HCT116 (cell line): ENCODE data around the gene TRMT11. TPM values are rescaled to one million over a fixed set of nuclear protein-coding genes. Genes with fewer than 3 reads are reported as not detected.

ENCODE experiments used
- ATAC-seq: fragments of 200-7000 bp; cut with Tn5 transposase; 2 replicates; pipeline ENCODE4 v1.9.1; 2020; ENCODE audit warnings: mild to moderate bottlenecking, moderate library complexity
- BruUV-seq: library from RNA; stranded (reverse); fragments of 400-500 nt; replicated peaks from 2 replicates; lab custom pipeline; 2021; lab: Mats Ljungman, UMichigan
- CTCF ChIA-PET: fragments of 300-600 bp; sonication (Branson Sonifier 250); formaldehyde crosslinking; loops from one replicate; lab custom pipeline; 2021; ENCODE audit warnings: antibody characterized with exemption; lab: Charles Lee
- POLR2A ChIA-PET: fragments of 300-600, 350-600 bp; sonication (Branson Sonifier 250); formaldehyde crosslinking; loops from one replicate; lab custom pipeline; 2021; ENCODE audit warnings: antibody characterized with exemption; lab: Charles Lee
- RAD21 ChIA-PET, 2 experiments: fragments of 300-600 bp; sonication (Branson Sonifier 250); formaldehyde crosslinking; loops; one replicate each; lab custom pipeline; 2023; ENCODE audit warnings: low total read pairs in 2 of 2; ENCODE audit not compliant: uncharacterized antibody in 2 of 2, unreplicated experiment in 2 of 2, low non-redundant PET in 1 of 2; lab: Charles Lee
- DNase-seq: peaks from one replicate; pipeline ENCODE4 v3.0.0-alpha.2; 2010; ENCODE audit warnings: low read depth, low spot score
- H2AFZ ChIP-seq: fragments of 200-600 bp; shearing (Covaris generic), sonication (generic); 2 replicates; pipeline ENCODE4 v1.6.1; 2017; ENCODE audit warnings: low read depth, mixed run types, mixed read lengths, antibody characterized with exemption, low read length; ENCODE audit not compliant: poor library complexity, severe bottlenecking
- H3K27ac ChIP-seq: 2 replicates; pipeline ENCODE4 v1.5.1; 2012; ENCODE audit warnings: low read depth, low read length
- H3K27me3 ChIP-seq: fragments of 200-600 bp; sonication (generic); 2 replicates; pipeline ENCODE4 v1.6.1; 2016; ENCODE audit warnings: mixed run types, low read length, mixed read lengths; ENCODE audit not compliant: insufficient read depth
- H3K36me3 ChIP-seq, 2 experiments: fragments of 200-500 bp in 1 of 2; fragments of 200-600 bp in 1 of 2; sonication (Bioruptor generic) in 1 of 2; sonication (generic) in 1 of 2; 2 replicates each; pipeline versions ENCODE4 v1.5.1 to v1.6.1; 2014 to 2016; ENCODE audit warnings: low read length in 2 of 2, inconsistent platforms in 1 of 2, mixed read lengths in 1 of 2, mixed run types in 1 of 2; ENCODE audit not compliant: insufficient read depth in 2 of 2, control insufficient read depth in 1 of 2
- H3K4me1 ChIP-seq, 2 experiments: fragments of 200-600 bp in 1 of 2; sonication (generic) in 1 of 2; 2 replicates each; pipeline versions ENCODE4 v1.5.1 to v1.6.1; 2012 to 2017; ENCODE audit warnings: low read length in 2 of 2, inconsistent platforms in 1 of 2, mild to moderate bottlenecking in 1 of 2, mixed read lengths in 1 of 2, mixed run types in 1 of 2, moderate library complexity in 1 of 2; ENCODE audit not compliant: insufficient read depth in 2 of 2, control insufficient read depth in 1 of 2
- H3K4me2 ChIP-seq: fragments of 200-600 bp; sonication (generic); 2 replicates; pipeline ENCODE4 v1.6.1; 2017; ENCODE audit warnings: mixed run types, low read length, mixed read lengths
- H3K4me3 ChIP-seq, 2 experiments: fragments of 200-600 bp in 1 of 2; sonication (generic) in 1 of 2; replicated peaks in 1 of 2; 2 replicates each; pipeline ENCODE4 v1.5.1; 2011 to 2016; ENCODE audit warnings: low read length in 2 of 2, control low read depth in 1 of 2, low read depth in 1 of 2, mild to moderate bottlenecking in 1 of 2, mixed read lengths in 1 of 2, mixed run types in 1 of 2
- H3K79me2 ChIP-seq: fragments of 200-600 bp; sonication (generic); 2 replicates; pipeline ENCODE4 v1.6.1; 2017; ENCODE audit warnings: mild to moderate bottlenecking, mixed run types, low read length, moderate library complexity, mixed read lengths; ENCODE audit not compliant: insufficient read depth
- H3K9ac ChIP-seq: fragments of 200-600 bp; sonication (generic); 2 replicates; pipeline ENCODE4 v1.6.1; 2016; ENCODE audit warnings: low read length, mixed read lengths
- H3K9me2 ChIP-seq: fragments of 200-600 bp; sonication (generic), shearing (Covaris generic); 2 replicates; pipeline ENCODE4 v1.6.1; 2017; ENCODE audit warnings: mixed run types, mild to moderate bottlenecking, moderate library complexity; ENCODE audit not compliant: insufficient read depth
- H3K9me3 ChIP-seq, 2 experiments: fragments of 200-500 bp in 1 of 2; fragments of 200-600 bp in 1 of 2; sonication (Bioruptor generic) in 1 of 2; sonication (generic) in 1 of 2; 2 replicates each; pipeline ENCODE4 v1.6.1; 2014 to 2017; ENCODE audit warnings: low read length in 2 of 2, mixed read lengths in 2 of 2, inconsistent platforms in 1 of 2, low read depth in 1 of 2, mild to moderate bottlenecking in 1 of 2, mixed run types in 1 of 2, moderate library complexity in 1 of 2; ENCODE audit not compliant: control insufficient read depth in 1 of 2, insufficient read depth in 1 of 2
- H4K20me1 ChIP-seq: fragments of 200-600 bp; sonication (generic), shearing (Covaris generic); 2 replicates; pipeline ENCODE4 v1.6.1; 2017; ENCODE audit warnings: mixed run types, mild to moderate bottlenecking, moderate library complexity; ENCODE audit not compliant: insufficient read depth
- CBX3 ChIP-seq: IDR thresholded peaks from 2 replicates; pipeline ENCODE4 v1.6.1; 2012; ENCODE audit warnings: low read depth
- CEBPB ChIP-seq: IDR thresholded peaks from 2 replicates; pipeline ENCODE4 v1.6.1; 2012; ENCODE audit warnings: low read depth
- CTCF ChIP-seq, 3 experiments: fragments of 200-600 bp in 1 of 3; sonication (generic) in 1 of 3; IDR thresholded peaks in 2 of 3; conservative IDR thresholded peaks in 1 of 3; 2 replicates each; pipeline ENCODE4 v1.5.1; 2012 to 2017; ENCODE audit warnings: low read depth in 2 of 3, low read length in 2 of 3, antibody characterized with exemption in 1 of 3, borderline replicate concordance in 1 of 3, control low read depth in 1 of 3, mild to moderate bottlenecking in 1 of 3, mixed read lengths in 1 of 3, mixed run types in 1 of 3, moderate library complexity in 1 of 3; ENCODE audit not compliant: insufficient read depth in 1 of 3
- EGR1 ChIP-seq: IDR thresholded peaks from 2 replicates; pipeline ENCODE4 v1.6.1; 2012; ENCODE audit warnings: low read depth
- ELF1 ChIP-seq: IDR thresholded peaks from 2 replicates; pipeline ENCODE4 v1.6.1; 2012; ENCODE audit warnings: low read depth, borderline replicate concordance
- EZH2 ChIP-seq: fragments of 200-600 bp; sonication (generic); IDR thresholded peaks from 2 replicates; pipeline ENCODE4 v1.6.1; 2017; ENCODE audit warnings: antibody characterized with exemption, mixed run types
- EZH2phosphoT487 ChIP-seq: fragments of 200-600 bp; IDR thresholded peaks from 2 replicates; pipeline ENCODE4 v1.6.1; 2018; ENCODE audit warnings: antibody characterized with exemption, borderline replicate concordance
- FOSL1 ChIP-seq: IDR thresholded peaks from 2 replicates; pipeline ENCODE4 v1.6.1; 2012; ENCODE audit warnings: low read depth
- JUND ChIP-seq: IDR thresholded peaks from 2 replicates; pipeline ENCODE4 v1.6.1; 2012
- MAX ChIP-seq: IDR thresholded peaks from 2 replicates; pipeline ENCODE4 v1.6.1; 2012
- POLR2A ChIP-seq: IDR thresholded peaks from 2 replicates; pipeline ENCODE4 v1.7.0; 2011; ENCODE audit warnings: borderline replicate concordance; ENCODE audit not compliant: insufficient read depth, insufficient read length; ENCODE audit errors: extremely low read depth
- POLR2AphosphoS5 ChIP-seq: IDR thresholded peaks from 2 replicates; pipeline ENCODE4 v1.6.1; 2011; ENCODE audit warnings: mild to moderate bottlenecking, low read depth, low read length, moderate library complexity
- SIN3A ChIP-seq: IDR thresholded peaks from 2 replicates; pipeline ENCODE4 v1.6.1; 2012; ENCODE audit warnings: low read depth
- SP1 ChIP-seq: IDR thresholded peaks from 2 replicates; pipeline ENCODE4 v1.6.1; 2012; ENCODE audit warnings: low read depth
- SRF ChIP-seq: IDR thresholded peaks from 2 replicates; pipeline ENCODE4 v1.6.1; 2012; ENCODE audit warnings: low read depth
- TCF7L2 ChIP-seq: IDR thresholded peaks from 2 replicates; pipeline ENCODE4 v1.7.0; 2011; ENCODE audit warnings: borderline replicate concordance, inconsistent platforms; ENCODE audit not compliant: insufficient read depth, insufficient read length; ENCODE audit errors: extremely low read depth
- YY1 ChIP-seq: IDR thresholded peaks from 2 replicates; pipeline ENCODE4 v1.6.1; 2011; ENCODE audit warnings: low read length, low read depth, moderate library complexity, mild to moderate bottlenecking; ENCODE audit not compliant: insufficient replicate concordance; ENCODE audit errors: extremely low read depth
- ZBTB33 ChIP-seq: IDR thresholded peaks from 2 replicates; pipeline ENCODE4 v1.6.1; 2011; ENCODE audit warnings: mild to moderate bottlenecking, low read length, moderate library complexity; ENCODE audit not compliant: insufficient replicate concordance; ENCODE audit errors: extremely low read depth
- ZFX ChIP-seq: fragments of 450-650 bp; IDR thresholded peaks from 2 replicates; pipeline ENCODE4 v1.6.1; 2017
- ZNF274 ChIP-seq: fragments of 200-500 bp; sonication (Bioruptor generic); IDR thresholded peaks from 2 replicates; pipeline ENCODE4 v1.6.1; 2014; ENCODE audit warnings: mild to moderate bottlenecking, low read depth, low read length, inconsistent platforms
- intact Hi-C: fragments of 100-400 bp; cut with micrococcal nuclease; formaldehyde crosslinking; loops from 2 replicates; pipeline ENCODE4 v1.10.0; 2022
- total RNA-seq: library from RNA; stranded (reverse); gene quantifications from one replicate; pipeline ENCODE4 v1.2.1, GENCODE V29; 2021; ENCODE audit not compliant: unreplicated experiment

The TRMT11 gene
- total RNA-seq, 1 experiment from 2014 or later: 41.8 TPM

GRCh38 chr6:126040394-126040793 is 54.1 kb downstream of the TRMT11 start:
- Histone ChIP-seq H3K27me3 (no peaks in the 10 kb centered on the region), H3K9me3 (no peaks in the 10 kb centered on the region), H3K27ac (no peak overlapping the region), H3K9ac (no peak overlapping the region), H3K4me2 (no peak overlapping the region), H2AFZ (no peak overlapping the region), H3K79me2 (no peaks in the 10 kb centered on the region; the same call in none of the 2 replicates), H3K4me3 (no peak overlapping the region), H4K20me1 (no peaks in the 10 kb centered on the region), H3K36me3 (peaks cover 9 to 14% of the 10 kb centered on the region in 2 experiments; a peak in 3 of 4 replicates), H3K9me2 (no peaks in the 10 kb centered on the region), H3K4me1 (no peaks in the 10 kb centered on the region)
- no peak for TF ChIP-seq EZH2
- no peak for TF ChIP-seq MAX
- no peak for TF ChIP-seq FOSL1
- no peak for TF ChIP-seq ELF1
- TF ChIP-seq SIN3A: no peak
- no peak for TF ChIP-seq EZH2phosphoT487
- no peak for TF ChIP-seq SRF
- no peak for TF ChIP-seq ZNF274
- no peak for TF ChIP-seq ZBTB33
- no peak for TF ChIP-seq POLR2A
- no peak for TF ChIP-seq CTCF (IDR thresholded peaks at IDR 0.05 in 2 of 3, conservative IDR thresholded peaks at IDR 0.05 in 1 of 3; ENCODE audit: borderline replicate concordance in 1 of 3, insufficient read depth in 1 of 3, low read depth in 2 of 3, low read length in 2 of 3)
- TF ChIP-seq CBX3: no peak
- no peak for TF ChIP-seq ZFX
- no peak for TF ChIP-seq EGR1
- TF ChIP-seq YY1: no peak
- no peak for TF ChIP-seq POLR2AphosphoS5
- TF ChIP-seq CEBPB: no peak
- no peak for TF ChIP-seq JUND
- TF ChIP-seq TCF7L2: no peak
- TF ChIP-seq SP1: no peak
- intact Hi-C loops: no loop called here
- CTCF ChIA-PET: no interaction called here
- BruUV-seq: no TSS peak
- DNase-seq (no peak), ATAC-seq (no peak)
- POLR2A ChIA-PET: no interaction called here
- RAD21 ChIA-PET: no interaction called here
